Smooth muscle cell of the brain vasculature (primary cell): ENCODE data around the gene KLK11.

ENCODE experiments used
- DNase-seq: peaks from one replicate; pipeline ENCODE4 v3.0.0-alpha.2; 2012; ENCODE audit warnings: low read depth, low spot score

Gene KLK11, protein sequence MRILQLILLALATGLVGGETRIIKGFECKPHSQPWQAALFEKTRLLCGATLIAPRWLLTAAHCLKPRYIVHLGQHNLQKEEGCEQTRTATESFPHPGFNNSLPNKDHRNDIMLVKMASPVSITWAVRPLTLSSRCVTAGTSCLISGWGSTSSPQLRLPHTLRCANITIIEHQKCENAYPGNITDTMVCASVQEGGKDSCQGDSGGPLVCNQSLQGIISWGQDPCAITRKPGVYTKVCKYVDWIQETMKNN

DNA sequence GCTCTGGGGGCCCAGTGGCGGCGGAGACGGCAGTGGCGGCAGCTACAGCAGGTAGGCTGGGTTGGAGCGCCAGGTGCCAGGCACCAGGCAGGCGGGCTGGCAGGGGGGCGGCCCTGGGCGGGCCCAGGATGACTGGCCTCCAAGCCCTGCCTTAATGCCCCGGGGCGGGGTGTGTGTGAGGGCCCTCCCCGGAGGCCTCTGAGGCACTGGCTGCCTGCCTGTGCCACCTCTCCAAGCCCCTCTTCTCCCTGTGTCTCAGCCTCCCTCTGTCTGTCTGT is at the start of gene KLK11:
TSS of gene KLK11 (minus strand) at position 63 of the 278 bp plus-strand sequence. CDS start 985 bp downstream, outside the sequence.
- no peak for DNase-seq

DNA sequence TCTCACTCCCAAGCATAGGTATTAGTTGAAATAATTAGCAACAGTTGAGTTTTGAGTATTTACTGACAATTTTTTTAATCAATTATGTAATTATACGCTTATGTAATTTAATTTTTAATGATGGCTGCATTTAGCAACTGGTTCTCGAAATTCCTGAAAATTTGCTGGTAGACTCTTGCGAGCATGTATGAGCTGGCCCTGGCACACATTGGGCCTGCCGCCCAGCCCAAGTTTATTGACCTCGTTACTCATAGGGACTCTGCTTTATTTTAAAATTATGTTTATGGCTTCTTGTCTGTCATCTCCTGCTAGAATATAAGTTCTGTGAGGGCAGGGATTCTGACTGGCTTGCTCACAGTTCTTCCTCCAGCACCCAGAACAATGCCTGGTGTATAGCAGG is 49.6 kb upstream of the KLK11 start:
- no peak for DNase-seq

- DNase-seq, result no peak
Measured at GRCh38 chr19:51071095-51071405, 44.6 kb upstream of the KLK11 start.

DNA sequence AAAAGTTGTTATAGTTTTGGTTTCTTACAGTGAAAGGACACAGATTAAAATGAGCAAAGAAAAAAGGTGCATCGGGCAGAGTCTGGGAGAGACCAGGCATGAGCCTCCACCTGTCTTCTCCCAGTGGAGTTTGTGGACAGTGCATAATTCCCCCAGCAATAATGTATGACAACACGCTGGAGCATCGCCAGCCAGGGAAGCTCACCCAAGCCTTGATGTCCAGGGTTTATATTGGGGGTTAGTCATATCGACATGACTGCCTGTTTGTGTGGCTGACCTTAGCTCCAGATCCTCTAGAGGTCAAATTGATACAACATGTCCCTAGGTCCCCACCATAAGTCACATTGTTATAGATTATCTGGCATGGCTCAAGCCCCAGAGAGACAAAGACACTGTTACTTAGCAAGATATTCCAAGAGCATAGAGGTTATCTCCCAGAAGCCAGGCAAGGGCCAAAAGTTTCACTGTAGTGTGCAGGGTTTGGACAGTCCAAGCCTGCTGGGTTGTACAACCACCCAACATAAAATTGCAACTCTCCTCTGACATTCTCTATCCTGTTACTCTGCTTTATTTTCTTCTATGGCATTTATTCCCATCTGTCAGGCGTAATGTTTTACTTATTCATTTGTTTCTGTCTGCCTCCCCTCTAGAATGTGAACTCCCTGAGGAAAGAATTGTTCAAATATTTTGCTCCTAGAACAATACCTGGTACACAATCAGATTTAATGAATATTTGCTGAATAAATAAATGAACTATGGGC is 44.1 kb upstream of the KLK11 start:
- no peak for DNase-seq

DNA sequence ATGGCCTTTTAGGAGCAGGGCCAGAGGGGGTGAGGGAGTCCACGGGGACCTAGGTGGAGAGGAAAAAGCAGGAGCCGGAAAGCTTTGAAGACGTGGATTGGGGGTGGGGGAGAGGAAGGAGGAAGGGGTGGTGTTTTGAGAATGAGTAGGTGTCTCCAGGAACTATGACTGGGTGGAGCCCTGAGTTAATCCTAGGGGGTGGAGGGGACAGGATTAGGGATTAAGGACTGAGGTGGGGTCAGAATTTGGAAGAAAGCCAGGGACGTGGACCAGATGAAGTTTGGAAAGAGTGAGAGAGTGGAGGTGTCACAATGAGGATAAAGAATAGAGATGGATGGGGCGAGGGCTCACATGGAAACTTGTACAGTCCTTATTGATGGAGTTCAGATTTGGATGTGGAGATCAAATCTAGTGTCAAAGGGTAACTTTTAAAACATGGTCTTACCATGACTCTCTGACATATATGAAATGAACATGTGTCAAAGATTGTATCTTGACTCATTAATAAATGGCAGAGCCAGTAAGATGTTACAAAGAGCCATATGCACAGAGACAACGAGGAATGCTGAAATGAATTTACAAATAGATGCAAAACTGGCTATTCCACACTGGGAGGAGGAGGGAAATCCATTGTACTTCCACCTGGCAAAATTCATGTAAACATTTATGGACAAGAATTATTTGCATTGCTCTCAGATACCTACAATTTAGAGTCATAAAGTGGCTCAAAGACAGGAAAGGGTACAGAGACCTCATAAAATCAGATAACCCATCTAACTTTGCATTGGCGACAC is 40.2 kb upstream of the KLK11 start:
- no peak for DNase-seq

- no peak for DNase-seq
Measured at GRCh38 chr19:51065221-51065960, 39.0 kb upstream of the KLK11 start.

DNA sequence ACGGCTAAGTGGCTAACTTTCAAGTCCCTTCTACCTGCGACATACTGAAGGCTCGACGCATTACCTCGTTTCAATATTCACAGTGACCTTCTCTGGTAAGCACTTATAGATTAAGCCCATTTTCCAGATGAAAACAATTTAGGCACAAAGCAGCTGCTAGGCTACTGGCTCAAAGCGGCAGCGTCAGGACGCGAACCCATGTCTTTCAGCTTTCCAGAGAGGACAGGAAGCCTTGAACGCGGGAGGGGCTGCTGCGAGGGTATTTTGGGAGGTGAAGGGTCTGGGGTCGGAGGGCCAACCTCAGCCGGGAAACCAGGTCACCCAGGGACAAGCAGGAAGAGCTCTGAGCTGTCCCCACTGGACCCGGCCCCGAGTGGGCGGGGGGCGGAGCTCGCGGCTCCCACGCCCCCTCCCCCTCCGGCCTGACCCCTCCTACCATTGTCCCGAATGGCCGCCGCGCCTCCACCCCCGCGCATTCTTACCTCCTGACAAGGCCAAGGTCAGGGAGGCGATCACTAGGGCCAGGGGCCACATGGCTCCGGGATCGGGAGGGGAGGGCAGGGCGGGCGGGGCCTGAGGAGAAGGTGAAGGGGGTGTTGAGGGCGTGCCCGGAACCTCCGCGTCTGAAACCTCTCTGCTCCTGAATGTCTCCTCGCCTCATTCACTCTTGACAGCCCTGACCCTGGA is 38.3 kb upstream of the KLK11 start, which contains the start of gene KLK13:
TSS of gene KLK13 (minus strand) at position 559 of the 687 bp plus-strand sequence. CDS start at position 534, 25 bp downstream.
- DNase-seq, result no peak

GRCh38 chr19:51063664-51064063 is 37.2 kb upstream of the KLK11 start:
- no peak for DNase-seq

- no peak for DNase-seq
Measured at GRCh38 chr19:51060973-51061372, 34.6 kb upstream of the KLK11 start.

- no peak for DNase-seq
Measured at GRCh38 chr19:51060336-51060735, 33.9 kb upstream of the KLK11 start.

DNA sequence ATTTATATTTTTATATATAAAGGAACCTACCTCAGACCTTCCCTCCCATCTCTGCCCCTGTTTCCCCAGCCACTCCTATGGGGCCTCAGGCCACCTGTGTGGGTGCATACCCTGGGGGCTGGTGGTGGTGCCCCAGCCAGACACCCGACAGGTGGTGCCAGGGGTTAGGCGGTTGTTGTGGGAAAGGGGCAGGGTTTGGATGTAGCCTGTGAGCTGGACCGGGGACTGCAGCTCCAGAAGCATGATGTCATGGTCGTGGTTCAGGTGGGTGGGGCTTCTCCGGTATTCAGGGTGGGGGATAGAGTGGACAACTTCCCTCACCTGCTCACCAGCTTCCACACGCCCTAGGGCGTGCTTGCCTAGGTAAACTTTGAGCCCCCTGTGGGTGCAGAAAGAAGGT is 33.3 kb upstream of the KLK11 start:
- no peak for DNase-seq

DNA sequence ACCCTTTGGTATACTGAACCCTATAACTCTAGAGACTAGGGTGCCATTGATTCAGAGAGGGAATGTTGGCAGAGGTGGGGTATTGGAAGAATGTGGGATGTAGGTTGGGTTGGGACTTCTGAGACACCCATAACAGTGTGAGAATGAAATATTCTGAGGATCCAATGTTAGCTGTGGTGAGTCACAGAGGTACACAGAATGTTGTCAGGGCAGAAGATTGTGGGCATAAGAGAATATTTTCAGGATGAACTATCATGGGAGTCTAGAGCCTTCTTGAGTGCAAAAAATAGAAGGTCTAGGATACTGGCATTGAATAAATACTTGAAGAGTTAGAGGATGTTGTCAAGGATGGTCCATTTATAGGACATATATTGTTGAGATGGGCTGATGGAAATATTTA is 29.4 kb upstream of the KLK11 start:
- DNase-seq, result no peak

DNA sequence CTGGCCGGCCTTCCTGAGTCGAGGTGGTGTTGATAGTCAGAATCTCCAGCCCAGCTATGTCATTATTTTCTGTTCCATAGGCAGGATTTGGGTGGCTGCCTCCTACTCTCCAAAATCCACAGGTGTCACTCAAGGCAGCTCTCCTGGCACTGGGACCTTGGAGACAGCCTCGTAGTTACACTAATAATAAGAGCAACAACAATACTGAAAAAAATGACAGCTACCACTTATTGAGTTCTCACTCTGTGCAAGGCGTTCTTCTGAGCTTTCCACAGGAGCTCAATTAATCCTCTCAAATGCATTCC is 20.6 kb upstream of the KLK11 start:
- no peak for DNase-seq

DNA sequence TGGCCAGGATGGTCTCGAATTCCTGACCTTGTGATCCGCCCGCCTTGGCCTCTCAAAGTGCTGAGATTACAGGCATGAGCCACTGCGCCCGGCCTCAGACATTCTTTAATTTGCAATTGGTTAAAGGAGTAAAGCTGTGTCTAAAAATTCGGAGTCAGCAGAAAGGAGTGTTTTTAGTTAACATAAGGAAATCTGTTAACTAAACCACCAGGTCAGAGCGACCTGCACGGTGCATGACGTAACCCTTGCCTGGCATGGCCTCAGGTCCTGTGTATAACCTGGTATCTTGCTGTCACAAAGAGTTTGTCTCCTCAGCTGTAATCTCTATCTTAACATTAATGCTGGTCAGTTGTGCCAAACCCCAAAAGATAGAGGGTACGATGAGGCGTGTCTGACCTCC is 17.9 kb upstream of the KLK11 start:
- no peak for DNase-seq

- DNase-seq, result no peak
Measured at GRCh38 chr19:51043497-51043896, 17.1 kb upstream of the KLK11 start.

- no peak for DNase-seq
Measured at GRCh38 chr19:51040151-51040550, 13.7 kb upstream of the KLK11 start.

DNA sequence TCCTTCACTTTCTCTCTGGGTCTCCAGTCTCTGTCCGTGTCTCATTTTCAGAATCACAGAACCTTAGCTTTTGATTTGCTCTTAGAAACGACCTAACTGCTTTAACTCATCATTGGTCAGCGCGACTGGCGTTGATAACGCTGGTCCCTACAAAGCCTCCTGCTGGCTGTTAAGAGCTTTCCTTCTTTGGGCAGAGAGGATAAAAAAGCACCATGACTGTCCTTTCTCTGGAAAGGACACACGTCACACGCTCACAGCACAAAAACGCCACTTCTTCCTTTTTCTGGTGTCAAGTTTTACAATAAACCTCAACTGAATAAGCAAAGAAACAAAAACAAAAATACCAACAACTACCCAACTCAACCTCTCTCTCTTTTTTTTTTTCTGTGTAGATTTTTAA is 10.1 kb upstream of the KLK11 start:
- no peak for DNase-seq

GRCh38 chr19:51034704-51035103 is 8.3 kb upstream of the KLK11 start, which contains the start of gene KLK12:
Gene KLK12 (minus strand): TSS chr19:51035002. CDS start chr19:51034621, 381 bp downstream.
- DNase-seq, result no peak

- DNase-seq, result no peak
Measured at GRCh38 chr19:51031880-51032225, 5.4 kb upstream of the KLK11 start.

GRCh38 chr19:51031220-51031879 is 4.9 kb upstream of the KLK11 start:
- DNase-seq, result no peak

- DNase-seq, result no peak
Measured at GRCh38 chr19:51030631-51031030, 4.2 kb upstream of the KLK11 start.
